Smooth muscle cell (in vitro differentiated cells): ENCODE results near the gene MEIKIN. TPM values are rescaled to one million over a fixed set of nuclear protein-coding genes. Genes with fewer than 3 reads are reported as not detected.

ENCODE experiments used
- DNase-seq: peaks from one replicate; lab custom pipeline; 2025; ENCODE audit not compliant: unreplicated experiment; lab: John Stamatoyannopoulos, UW
- H2AFZ ChIP-seq: fragments of 200-600 bp; sonication (generic); 2 replicates; pipeline ENCODE4 v1.6.0; 2016; ENCODE audit warnings: antibody characterized with exemption, low read depth, mild to moderate bottlenecking
- H3F3A ChIP-seq: fragments of 200-600 bp; sonication (generic); 2 replicates; pipeline ENCODE4 v1.6.0; 2017; ENCODE audit warnings: antibody characterized with exemption, low read depth
- H3K27ac ChIP-seq: fragments of 200-600 bp; sonication (generic); 2 replicates; pipeline ENCODE4 v1.5.1; 2016; ENCODE audit warnings: low read depth, mild to moderate bottlenecking
- H3K27me3 ChIP-seq: fragments of 200-600 bp; sonication (generic); 2 replicates; pipeline ENCODE4 v1.6.1; 2016; ENCODE audit warnings: low read depth, mild to moderate bottlenecking
- H3K36me3 ChIP-seq: fragments of 200-600 bp; sonication (generic); 2 replicates; pipeline ENCODE4 v1.5.1; 2016; ENCODE audit warnings: low read depth
- H3K4me1 ChIP-seq: fragments of 200-600 bp; sonication (generic); 2 replicates; pipeline ENCODE4 v1.5.1; 2016; ENCODE audit warnings: low read depth
- H3K4me2 ChIP-seq: fragments of 200-600 bp; sonication (generic); 2 replicates; pipeline ENCODE4 v1.6.0; 2016; ENCODE audit warnings: mild to moderate bottlenecking
- H3K4me3 ChIP-seq: fragments of 200-600 bp; sonication (generic); 2 replicates; pipeline ENCODE4 v1.5.1; 2016; ENCODE audit warnings: mild to moderate bottlenecking
- H3K79me2 ChIP-seq: fragments of 200-600 bp; sonication (generic); 2 replicates; pipeline ENCODE4 v1.6.0; 2016; ENCODE audit warnings: low read depth, mild to moderate bottlenecking
- H3K9ac ChIP-seq: fragments of 200-600 bp; sonication (generic); 2 replicates; pipeline ENCODE4 v1.6.0; 2016; ENCODE audit warnings: low read depth
- H3K9me3 ChIP-seq: fragments of 200-600 bp; sonication (generic); replicated peaks from 2 replicates; pipeline ENCODE4 v1.5.1; 2016; ENCODE audit warnings: low read depth
- H4K20me1 ChIP-seq: fragments of 200-600 bp; sonication (generic); 2 replicates; pipeline ENCODE4 v1.6.0; 2016; ENCODE audit warnings: low read depth
- CTCF ChIP-seq: fragments of 200-600 bp; sonication (generic); IDR thresholded peaks from 2 replicates; pipeline ENCODE4 v1.5.1; 2017; ENCODE audit warnings: borderline replicate concordance, mild to moderate bottlenecking, antibody characterized with exemption; ENCODE audit not compliant: insufficient read depth, poor library complexity, severe bottlenecking
- WGBS: methylation state at CpG from one replicate; pipeline ENCODE4 v1.1.7; 2016; ENCODE audit warnings: low lambda C conversion rate; 5-methylcytosine and 5-hydroxymethylcytosine counted together
- polyA plus RNA-seq: library from polyadenylated mRNA; unstranded; fragments of >200 nt; fragmentation: Nextera tagmentation; extraction: Ambion mirVana; gene quantifications from 2 replicates; pipeline ENCODE4 v1.2.1, GENCODE V29; 2016
- total RNA-seq: library from RNA; depleted of rRNA; stranded (reverse); fragments of >200 nt; gene quantifications from 2 replicates; pipeline ENCODE4 v1.2.3, GENCODE V29; 2014

The MEIKIN gene
- total and polyA plus RNA-seq, 2 experiments from 2014 or later, result not detected

GRCh38 chr5:131810510-131811249 lies 134.8 kb downstream of the MEIKIN start:
- H3F3A ChIP-seq, result no peaks in the 10 kb centered on the region
- no peaks in the 10 kb centered on the region for H3K27me3 ChIP-seq
- 33% methylated on average over 3 of the region's 3 CpGs for WGBS
- no peak overlapping the region for H3K4me2 ChIP-seq
- no peak overlapping the region for H2AFZ ChIP-seq
- no peaks in the 10 kb centered on the region for H3K36me3 ChIP-seq
- H3K9me3 ChIP-seq, result no peaks in the 10 kb centered on the region
- no peaks in the 10 kb centered on the region for H3K4me1 ChIP-seq
- no peak overlapping the region for H3K27ac ChIP-seq
- H3K79me2 ChIP-seq, result no peaks in the 10 kb centered on the region
- TF ChIP-seq CTCF, result peak; percentile 27
- H3K4me3 ChIP-seq, result no peak overlapping the region
- no peak for DNase-seq
- H4K20me1 ChIP-seq, result no peaks in the 10 kb centered on the region
- no peak overlapping the region for H3K9ac ChIP-seq

DNA sequence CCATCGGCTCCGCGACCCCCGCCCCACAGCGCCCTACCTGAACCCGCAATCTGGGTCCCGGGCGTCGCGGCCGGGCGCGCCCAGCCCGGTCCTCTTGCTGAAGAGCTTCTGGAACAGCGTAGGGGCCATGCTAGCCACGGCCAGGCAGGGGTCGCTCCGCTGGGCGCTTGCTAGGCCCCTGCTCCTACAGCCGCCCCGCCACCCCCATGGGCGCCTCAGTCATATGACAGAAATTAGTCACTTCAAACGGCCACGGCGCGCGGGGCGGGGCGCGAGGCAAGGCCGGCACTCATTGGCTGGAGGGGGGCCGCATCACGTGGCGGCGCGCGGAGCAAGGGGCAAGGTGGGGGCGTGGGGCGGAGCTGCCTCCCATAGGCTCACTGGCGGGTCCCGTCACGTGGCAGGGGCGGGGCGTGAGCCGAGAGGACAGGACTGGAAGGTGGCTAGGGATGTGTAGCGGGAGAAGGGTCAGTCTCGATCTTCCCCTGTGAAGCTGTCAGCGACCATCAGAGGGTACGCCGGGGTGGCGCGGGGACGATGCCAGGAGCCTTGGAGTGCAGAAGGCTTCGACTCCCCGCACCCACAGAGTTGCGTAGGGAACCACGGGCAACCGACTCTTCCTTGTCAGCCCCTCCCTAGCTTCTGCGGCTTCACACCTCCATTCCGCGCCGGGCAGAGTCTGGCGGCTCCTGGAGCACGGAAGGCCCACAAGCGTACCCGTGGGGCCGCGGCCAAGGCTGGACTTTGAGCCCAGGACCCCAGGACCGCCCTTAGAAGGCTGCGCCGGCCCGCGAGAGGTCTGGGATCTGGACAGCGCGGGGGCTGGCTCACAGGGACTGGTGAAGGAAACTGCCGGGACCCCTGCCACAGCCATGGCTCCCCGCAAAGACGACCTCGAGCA lies 148.4 kb downstream of the MEIKIN start, which contains the start of gene FNIP1:
Gene FNIP1, minus strand, starts transcription at position 225 of the 901 bp plus-strand sequence. Its CDS starts 96 bp downstream, at position 129.
- peaks cover 42% of the 10 kb centered on the region for H4K20me1 ChIP-seq
- peak within 1 kb of the TSS; percentile 100 for H3K9ac ChIP-seq
- peak within 1 kb of the TSS; percentile 99 for H3K27ac ChIP-seq
- peaks cover 43% of the 10 kb centered on the region for H3K79me2 ChIP-seq
- H3K4me2 ChIP-seq, result peak within 1 kb of the TSS; percentile 93
- no peaks in the 10 kb centered on the region for H3K36me3 ChIP-seq
- DNase-seq, result peak; percentile 96
- 1% methylated on average over 67 of the region's 79 CpGs for WGBS
- peaks cover 10% of the 10 kb centered on the region for H3K4me1 ChIP-seq
- H2AFZ ChIP-seq, result peak within 1 kb of the TSS; percentile 92
- no peaks in the 10 kb centered on the region for H3K27me3 ChIP-seq
- H3K4me3 ChIP-seq, result peak within 1 kb of the TSS; percentile 93
- H3K9me3 ChIP-seq, result no peaks in the 10 kb centered on the region
- no peak for TF ChIP-seq CTCF
- H3F3A ChIP-seq, result no peaks in the 10 kb centered on the region

GRCh38 chr5:131795879-131796792 lies 149.3 kb downstream of the MEIKIN start:
- Histone ChIP-seq H2AFZ (peak overlapping the region; percentile 83), H3K9ac (peak overlapping the region; percentile 100), H3K27me3 (no peaks in the 10 kb centered on the region), H3K4me1 (peaks cover 10% of the 10 kb centered on the region), H3K4me3 (peak overlapping the region; percentile 93), H3K9me3 (no peaks in the 10 kb centered on the region), H3K4me2 (peak overlapping the region; percentile 93), H3F3A (no peaks in the 10 kb centered on the region), H4K20me1 (peaks cover 51% of the 10 kb centered on the region), H3K79me2 (peaks cover 52% of the 10 kb centered on the region), H3K27ac (peak overlapping the region; percentile 99), H3K36me3 (no peaks in the 10 kb centered on the region)
- peak; percentile 37 for DNase-seq
- no peak for TF ChIP-seq CTCF
- WGBS, result 2% methylated on average over 42 of the region's 56 CpGs
